H9 (cell line): ENCODE measurements around the gene APBA2. TPM values are rescaled to one million over a fixed set of nuclear protein-coding genes. Genes with fewer than 3 reads are reported as not detected.
"Not testable (repeated sequence)": the region's sequence is repeated elsewhere in the genome, so short reads cannot be mapped to it uniquely, and the experiment has no call there.

Experiments
- DNase-seq: peaks from one replicate; pipeline ENCODE4 v3.0.0-alpha.2; 2017
- H2AFZ ChIP-seq: one replicate; pipeline ENCODE4 v1.6.1; 2013; ENCODE audit warnings: mild to moderate bottlenecking, low read length, control low read depth, moderate library complexity
- H2AK5ac ChIP-seq: 2 replicates; pipeline ENCODE4 v1.6.1; 2013; ENCODE audit warnings: low read length, control low read depth, mixed read lengths; ENCODE audit not compliant: insufficient read length
- H2BK120ac ChIP-seq: one replicate; pipeline ENCODE4 v1.6.1; 2013; ENCODE audit warnings: low read depth, mild to moderate bottlenecking, low read length, control low read depth, inconsistent platforms; ENCODE audit not compliant: poor library complexity, severe bottlenecking
- H2BK12ac ChIP-seq: 2 replicates; pipeline ENCODE4 v1.6.1; 2013; ENCODE audit warnings: low read length, control low read depth, mixed read lengths, low read depth; ENCODE audit not compliant: insufficient read length
- H2BK15ac ChIP-seq: 2 replicates; pipeline ENCODE4 v1.6.1; 2013; ENCODE audit warnings: low read depth, low read length, control low read depth
- H2BK20ac ChIP-seq: one replicate; pipeline ENCODE4 v1.6.1; 2013; ENCODE audit warnings: low read depth, mild to moderate bottlenecking, low read length, control low read depth, inconsistent platforms; ENCODE audit not compliant: poor library complexity, severe bottlenecking
- H2BK5ac ChIP-seq: 2 replicates; pipeline ENCODE4 v1.6.1; 2013; ENCODE audit warnings: low read length, control low read depth, mixed read lengths; ENCODE audit not compliant: insufficient read length
- H3K14ac ChIP-seq: 2 replicates; pipeline ENCODE4 v1.6.1; 2013; ENCODE audit warnings: low read length, control low read depth; ENCODE audit not compliant: insufficient read depth
- H3K18ac ChIP-seq: 2 replicates; pipeline ENCODE4 v1.6.1; 2013; ENCODE audit warnings: low read depth, mild to moderate bottlenecking, mixed read lengths, low read length, control low read depth; ENCODE audit not compliant: insufficient read length
- H3K23ac ChIP-seq: 2 replicates; pipeline ENCODE4 v1.6.1; 2013; ENCODE audit warnings: low read length, control low read depth, mixed read lengths, low read depth; ENCODE audit not compliant: insufficient read length
- H3K23me2 ChIP-seq: 2 replicates; pipeline ENCODE4 v1.6.1; 2013; ENCODE audit warnings: low read depth, mild to moderate bottlenecking, mixed read lengths, low read length, control low read depth; ENCODE audit not compliant: insufficient read length, poor library complexity, severe bottlenecking
- H3K27ac ChIP-seq: 2 replicates; pipeline ENCODE4 v1.5.1; 2013; ENCODE audit warnings: low read length, control low read depth, mixed read lengths, low read depth; ENCODE audit not compliant: insufficient read length
- H3K27me3 ChIP-seq: 2 replicates; pipeline ENCODE4 v1.6.1; 2013; ENCODE audit warnings: low read length, control low read depth, inconsistent platforms; ENCODE audit not compliant: insufficient read depth
- H3K4ac ChIP-seq: 2 replicates; pipeline ENCODE4 v1.6.1; 2013; ENCODE audit warnings: low read depth, mild to moderate bottlenecking, control low read depth, inconsistent platforms, low read length, moderate library complexity
- H3K4me1 ChIP-seq: 2 replicates; pipeline ENCODE4 v1.6.1; 2013; ENCODE audit warnings: low read length, control low read depth, inconsistent platforms; ENCODE audit not compliant: insufficient read depth
- H3K4me2 ChIP-seq: 2 replicates; pipeline ENCODE4 v1.6.1; 2013; ENCODE audit warnings: low read length, control low read depth, mixed read lengths; ENCODE audit not compliant: insufficient read length, insufficient read depth
- H3K56ac ChIP-seq: 2 replicates; pipeline ENCODE4 v1.6.1; 2013; ENCODE audit warnings: low read depth, mild to moderate bottlenecking, mixed read lengths, low read length, control low read depth; ENCODE audit not compliant: insufficient read length
- H3K79me1 ChIP-seq: 2 replicates; pipeline ENCODE4 v1.6.1; 2013; ENCODE audit warnings: low read depth, mild to moderate bottlenecking, moderate library complexity, low read length, control low read depth, inconsistent platforms; ENCODE audit not compliant: insufficient read depth, poor library complexity, severe bottlenecking
- H3K79me2 ChIP-seq: 2 replicates; pipeline ENCODE4 v1.6.1; 2013; ENCODE audit warnings: low read length, control low read depth, inconsistent platforms; ENCODE audit not compliant: insufficient read depth
- H3K9ac ChIP-seq: 2 replicates; pipeline ENCODE4 v1.6.1; 2013; ENCODE audit warnings: low read length, control low read depth, mixed read lengths; ENCODE audit not compliant: insufficient read length; ENCODE audit errors: extremely low read depth
- H3K9me3 ChIP-seq: one replicate; pipeline ENCODE4 v1.6.1; 2013; ENCODE audit warnings: low read depth, low read length, inconsistent platforms; ENCODE audit not compliant: control insufficient read depth
- H3T11ph ChIP-seq: one replicate; pipeline ENCODE4 v1.6.1; 2013; ENCODE audit warnings: mild to moderate bottlenecking, low read length, control low read depth, inconsistent platforms
- H4K20me1 ChIP-seq: one replicate; pipeline ENCODE4 v1.6.1; 2013; ENCODE audit not compliant: control insufficient read depth, insufficient read length, insufficient read depth
- H4K5ac ChIP-seq: 2 replicates; pipeline ENCODE4 v1.6.1; 2013; ENCODE audit warnings: low read depth, mild to moderate bottlenecking, mixed read lengths, low read length, control low read depth; ENCODE audit not compliant: insufficient read length
- H4K8ac ChIP-seq: replicated peaks from 2 replicates; pipeline ENCODE4 v1.6.1; 2013; ENCODE audit warnings: low read length, control low read depth, mixed read lengths, low read depth; ENCODE audit not compliant: insufficient read length
- H4K91ac ChIP-seq: 2 replicates; pipeline ENCODE4 v1.6.1; 2013; ENCODE audit warnings: low read depth, mild to moderate bottlenecking, moderate library complexity, mixed read lengths, low read length, control low read depth; ENCODE audit not compliant: insufficient read length
- H3K27ac Mint-ChIP-seq, 3 experiments: 2 replicates in 2 of 3; 3 replicates in 1 of 3; pipeline ENCODE4 v1.8.0; 2020 to 2021; ENCODE audit warnings: mixed read lengths in 3 of 3, mild to moderate bottlenecking in 1 of 3, moderate library complexity in 1 of 3
- H3K27me3 Mint-ChIP-seq: 2 replicates; pipeline ENCODE4 v1.8.0; 2021; ENCODE audit warnings: low read depth, mild to moderate bottlenecking, moderate library complexity, mixed read lengths
- H3K36me3 Mint-ChIP-seq, 3 experiments: 2 replicates in 2 of 3; 3 replicates in 1 of 3; pipeline ENCODE4 v1.8.0; 2020 to 2021; ENCODE audit warnings: low read depth in 3 of 3, mixed read lengths in 3 of 3; ENCODE audit not compliant: insufficient read depth in 1 of 3
- H3K4me1 Mint-ChIP-seq, 2 experiments: 2 replicates each; pipeline ENCODE4 v1.8.0; 2020; ENCODE audit warnings: mixed read lengths in 2 of 2
- H3K4me3 Mint-ChIP-seq, 2 experiments: 2 replicates in 1 of 2; 3 replicates in 1 of 2; pipeline ENCODE4 v1.8.0; 2020 to 2021; ENCODE audit warnings: mild to moderate bottlenecking in 2 of 2, mixed read lengths in 2 of 2, moderate library complexity in 1 of 2
- H3K9me3 Mint-ChIP-seq, 2 experiments: 2 replicates in 1 of 2; 3 replicates in 1 of 2; pipeline ENCODE4 v1.8.0; 2020; ENCODE audit warnings: mild to moderate bottlenecking in 2 of 2, mixed read lengths in 2 of 2, moderate library complexity in 1 of 2
- CTCF ChIP-seq: fragments of 200-600 bp; sonication (generic); conservative IDR thresholded peaks from 3 replicates; pipeline ENCODE4 v1.8.0; 2021; ENCODE audit warnings: antibody characterized with exemption, mild to moderate bottlenecking
- WGBS: extraction: QIAGEN DNeasy Blood & Tissue Kit; methylation state at CpG from one replicate; pipeline ENCODE4 v1.1.7; 2013; ENCODE audit warnings: missing lambda C conversion rate, low lambda C conversion rate, mixed read lengths; ENCODE audit not compliant: insufficient read length; ENCODE audit errors: extremely low coverage; 5-methylcytosine and 5-hydroxymethylcytosine counted together
- total RNA-seq: library from RNA; stranded (reverse); gene quantifications from 2 replicates; pipeline ENCODE4 v1.2.1, GENCODE V29; 2021

The APBA2 gene
- total RNA-seq, 1 experiment from 2014 or later = 14.3 TPM

GRCh38 chr15:29044503-29044901 is 158.7 kb downstream of the APBA2 start:
- Histone ChIP-seq H2BK12ac (no peak overlapping the region), H2BK15ac (no peak overlapping the region), H2BK120ac (no peak overlapping the region), H3K9me3 (no peaks in the 10 kb centered on the region), H3K27me3 (no peaks in the 10 kb centered on the region), H2AK5ac (no peak overlapping the region), H3K4me2 (no peak overlapping the region), H2BK5ac (no peak overlapping the region), H3K14ac (no peak overlapping the region), H4K8ac (no peak overlapping the region), H3K79me1 (no peaks in the 10 kb centered on the region), H3T11ph (no peak overlapping the region), H3K23me2 (no peaks in the 10 kb centered on the region), H2BK20ac (no peak overlapping the region), H4K91ac (no peak overlapping the region), H3K79me2 (no peaks in the 10 kb centered on the region), H3K4ac (no peak overlapping the region), H4K20me1 (no peaks in the 10 kb centered on the region), H4K5ac (no peak overlapping the region), H3K9ac (no peak overlapping the region), H3K4me1 (peaks cover 6% of the 10 kb centered on the region), H3K56ac (no peak overlapping the region), H3K23ac (no peak overlapping the region), H2AFZ (no peak overlapping the region), H3K27ac (no peak overlapping the region), H3K18ac (no peak overlapping the region)
- Mint-ChIP-seq H3K9me3 (no peaks in the 10 kb centered on the region), H3K27ac (no peak overlapping the region), H3K36me3 (no peaks in the 10 kb centered on the region), H3K4me3 (no peak overlapping the region), H3K27me3 (no peaks in the 10 kb centered on the region), H3K4me1 (peaks cover 16 to 41% of the 10 kb centered on the region in 2 experiments)
- WGBS = no CpG with 5 or more reads among the region's 1 CpG
- no peak for DNase-seq
- TF ChIP-seq CTCF = no peak

GRCh38 chr15:29045161-29045560 is 159.4 kb downstream of the APBA2 start:
- H3K4me1 ChIP-seq, H2BK120ac ChIP-seq, H2AK5ac ChIP-seq, H2BK12ac ChIP-seq, H3K4ac ChIP-seq, H3K79me2 ChIP-seq, H3K27me3 ChIP-seq, H3K56ac ChIP-seq, H2BK20ac ChIP-seq, H3K27ac ChIP-seq, H3K4me3 Mint-ChIP-seq, H3K23ac ChIP-seq, H2BK5ac ChIP-seq, H4K5ac ChIP-seq, H4K20me1 ChIP-seq, H2BK15ac ChIP-seq, H2AFZ ChIP-seq, H3T11ph ChIP-seq, H4K8ac ChIP-seq, H3K23me2 ChIP-seq, H3K9me3 Mint-ChIP-seq, H4K91ac ChIP-seq, H3K9me3 ChIP-seq, H3K79me1 ChIP-seq, H3K4me2 ChIP-seq, H3K18ac ChIP-seq, H3K14ac ChIP-seq, DNase-seq, H3K27me3 Mint-ChIP-seq, H3K9ac ChIP-seq, H3K36me3 Mint-ChIP-seq: not testable (repeated sequence)
- peaks cover 10 to 34% of the 10 kb centered on the region in 2 experiments for H3K4me1 Mint-ChIP-seq
- WGBS = no CpG with 5 or more reads among the region's 7 CpGs
- H3K27ac Mint-ChIP-seq = peak overlapping the region in 1 of 3 experiments; percentile 73; a peak in 1 of 7 replicates
